ENCODE results near the gene OR52L1. TPM values are rescaled to one million over a fixed set of nuclear protein-coding genes. Genes with fewer than 3 reads are reported as not detected.

Gene OR52L1
- total and polyA plus RNA-seq, 2 of the 8 experiments (the other 6 are each of a cell fraction or from before 2014, with no cell fraction given), result 0.24 TPM; not detected in 1

DNA sequence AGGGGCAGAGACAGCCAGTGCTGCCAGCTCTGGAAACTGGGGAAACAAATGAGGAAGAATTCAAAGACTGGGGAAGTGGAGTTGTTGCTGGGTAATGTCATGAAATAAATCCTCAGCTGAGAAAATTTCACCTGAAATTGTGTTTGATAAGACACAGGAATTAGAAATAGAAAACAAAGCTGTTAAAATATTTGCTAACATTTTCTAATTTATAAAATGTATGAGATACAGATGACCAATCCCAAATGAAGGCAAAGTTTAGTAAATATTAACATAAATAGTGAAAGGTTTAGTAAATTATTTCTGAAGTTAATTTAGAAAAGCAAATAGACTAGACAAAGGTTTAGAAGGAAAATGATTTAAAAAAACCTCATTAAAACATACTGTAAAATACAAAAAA, 18.4 kb downstream of the OR52L1 start, which contains the start of gene OR56A5:
OR56A5 (minus strand) TSS at position 101 of the 400 bp plus-strand sequence; CDS start at position 101, 0 bp downstream.
- no peak within 1 kb of the TSS for H4K8ac ChIP-seq (ENCODE audit: extremely low read depth, insufficient read depth, low read length)
- H4K91ac ChIP-seq (replicated peaks; ENCODE audit: insufficient read length, low read length), result no peak within 1 kb of the TSS
- H3K79me2 ChIP-seq (ENCODE audit: control insufficient read depth in 1 of 2, insufficient read depth in 2 of 2, low read length in 2 of 2), result no peaks in the 10 kb centered on the region
- no peak within 1 kb of the TSS for H2BK120ac ChIP-seq (replicated peaks; ENCODE audit: low read depth, low read length)
- no peak within 1 kb of the TSS for H3K9ac ChIP-seq (replicated peaks in 1 of 4; ENCODE audit: extremely low read depth in 1 of 4, low read depth in 3 of 4, low read length in 3 of 4)
- H2BK12ac ChIP-seq (ENCODE audit: low read depth, low read length), result no peak within 1 kb of the TSS
- no peak within 1 kb of the TSS for H3K4me2 ChIP-seq (ENCODE audit: insufficient read depth in 1 of 2, low read depth in 2 of 2, low read length in 2 of 2)
- no peak within 1 kb of the TSS for H3K18ac ChIP-seq (ENCODE audit: extremely low read depth, low read length)
- no peak within 1 kb of the TSS for H2AFZ ChIP-seq (ENCODE audit: low read length)
- CTCF ChIA-PET (ENCODE audit: partially characterized antibody), result interaction anchor here (0.5 to 1.4 kb wide), 2 partner anchors 13 to 23 kb away, joined by 3 read pairs; no protein-coding TSS in a partner anchor
- H3K23me2 ChIP-seq (ENCODE audit: low read depth, low read length), result no peaks in the 10 kb centered on the region; the same call in 1 of the 2 replicates
- no peaks in the 10 kb centered on the region for H3K27me3 ChIP-seq (replicated peaks in 1 of 4; ENCODE audit: control insufficient read depth in 3 of 4, extremely low read depth in 1 of 4, insufficient read depth in 3 of 4, low read length in 3 of 4)
- H2BK20ac ChIP-seq (ENCODE audit: low read length), result no peak within 1 kb of the TSS
- no peak within 1 kb of the TSS for H2AK5ac ChIP-seq (ENCODE audit: low read depth, low read length)
- peaks cover 4 to 10% of the 10 kb centered on the region in 2 experiments; a peak in 2 of 4 replicates for H3K9me3 ChIP-seq (ENCODE audit: insufficient read depth in 2 of 2, low read depth in 1 of 2, low read length in 1 of 2)
- H3K79me1 ChIP-seq (ENCODE audit: low read depth, low read length), result no peaks in the 10 kb centered on the region
- H2BK5ac ChIP-seq (ENCODE audit: low read depth, low read length), result no peak within 1 kb of the TSS
- FAIRE-seq, result no peak
- H3K36me3 ChIP-seq (ENCODE audit: control insufficient read depth in 2 of 4, insufficient read depth in 4 of 4, low read length in 3 of 4), result no peaks in the 10 kb centered on the region
- H4K5ac ChIP-seq (ENCODE audit: insufficient read length, low read depth, low read length), result no peak within 1 kb of the TSS
- H2BK15ac ChIP-seq (ENCODE audit: low read length), result no peak within 1 kb of the TSS
- DNase-seq (ENCODE audit: low read depth in 1 of 2, low spot score in 2 of 2), result no peak
- no peak within 1 kb of the TSS for H3K4ac ChIP-seq (replicated peaks; ENCODE audit: insufficient read length, low read depth, low read length)
- H3K27ac ChIP-seq (ENCODE audit: low read depth, low read length), result no peak within 1 kb of the TSS
- no peak within 1 kb of the TSS for H3K14ac ChIP-seq (ENCODE audit: insufficient read length)
- H4K20me1 ChIP-seq (replicated peaks in 1 of 2; ENCODE audit: control insufficient read depth in 1 of 2, insufficient read depth in 2 of 2, low read length in 2 of 2), result no peaks in the 10 kb centered on the region
- no peaks in the 10 kb centered on the region for H3K4me1 ChIP-seq (replicated peaks in 1 of 4; ENCODE audit: control insufficient read depth in 3 of 4, insufficient read depth in 4 of 4, low read length in 3 of 4)
- H3K56ac ChIP-seq (replicated peaks; ENCODE audit: insufficient read length, low read depth, low read length), result no peak within 1 kb of the TSS
- H3K4me3 ChIP-seq (ENCODE audit: extremely low read depth in 1 of 4, insufficient read depth in 2 of 4, low read depth in 3 of 4, low read length in 4 of 4), result no peak within 1 kb of the TSS
- no peak within 1 kb of the TSS for H3K23ac ChIP-seq (ENCODE audit: insufficient read length)
- POLR2A ChIA-PET (ENCODE audit: partially characterized antibody), result no interaction called here
- TF ChIP-seq SIRT6 (IDR thresholded peaks at IDR 0.05; ENCODE audit: low read length) (no peak), YY1 (IDR thresholded peaks at IDR 0.05; ENCODE audit: low read depth, low read length) (no peak), SRF (IDR thresholded peaks at IDR 0.05; ENCODE audit: low read depth, low read length) (no peak)

All from H1 (cell line).